ENCODE measurements around the gene CTIF.

GRCh38 chr18:48902023-48902855, 363.4 kb downstream of the CTIF start:
- TF ChIP-seq CTCF (conservative IDR thresholded peaks at IDR 0.05; ENCODE audit: low read depth, low read length) (no peak), EZH2phosphoT487 (IDR thresholded peaks at IDR 0.05; ENCODE audit: borderline replicate concordance, low read length) (no peak), EZH2 (IDR thresholded peaks at IDR 0.05; ENCODE audit: low read length, unreplicated experiment) (no peak)
